Rectal smooth muscle tissue (tissue), 1 donor: Measurements from ENCODE around the gene DHX38.

Experiments used
- H3K27ac ChIP-seq: one replicate; pipeline ENCODE4 v1.7.0; 2013; ENCODE audit warnings: low read depth, low read length, inconsistent platforms
- H3K27me3 ChIP-seq: one replicate; pipeline ENCODE4 v1.7.0; 2013; ENCODE audit warnings: low read length; ENCODE audit not compliant: control insufficient read depth, insufficient read depth
- H3K36me3 ChIP-seq: one replicate; pipeline ENCODE4 v1.7.0; 2013; ENCODE audit warnings: low read length; ENCODE audit not compliant: control insufficient read depth, insufficient read depth
- H3K4me1 ChIP-seq: one replicate; pipeline ENCODE4 v1.7.0; 2013; ENCODE audit warnings: low read length; ENCODE audit not compliant: control insufficient read depth, insufficient read depth
- H3K4me3 ChIP-seq: one replicate; pipeline ENCODE4 v1.7.0; 2013; ENCODE audit warnings: low read length
- H3K9ac ChIP-seq: one replicate; pipeline ENCODE4 v1.7.0; 2013; ENCODE audit warnings: low read length

Gene DHX38

GRCh38 chr16:72112452-72112792, 18.8 kb downstream of the DHX38 start:
- H3K9ac ChIP-seq = no peak overlapping the region
- no peak overlapping the region for H3K4me3 ChIP-seq
- no peaks in the 10 kb centered on the region for H3K4me1 ChIP-seq
- H3K27me3 ChIP-seq = no peaks in the 10 kb centered on the region
- no peak overlapping the region for H3K27ac ChIP-seq
- H3K36me3 ChIP-seq = peaks cover 50% of the 10 kb centered on the region

GRCh38 chr16:72112906-72113615, 19.4 kb downstream of the DHX38 start:
- Histone ChIP-seq H3K27ac (no peak overlapping the region), H3K9ac (no peak overlapping the region), H3K4me3 (no peak overlapping the region), H3K36me3 (peaks cover 45% of the 10 kb centered on the region), H3K4me1 (no peaks in the 10 kb centered on the region), H3K27me3 (no peaks in the 10 kb centered on the region)

- Histone ChIP-seq H3K27ac (no peak overlapping the region), H3K4me3 (no peak overlapping the region), H3K9ac (no peak overlapping the region), H3K27me3 (no peaks in the 10 kb centered on the region), H3K36me3 (peaks cover 40% of the 10 kb centered on the region), H3K4me1 (no peaks in the 10 kb centered on the region)
Observed at GRCh38 chr16:72113616-72113945, 19.9 kb downstream of the DHX38 start.

- H3K4me1 ChIP-seq = no peaks in the 10 kb centered on the region
Observed at GRCh38 chr16:72120026-72120425, 26.4 kb downstream of the DHX38 start.

DNA sequence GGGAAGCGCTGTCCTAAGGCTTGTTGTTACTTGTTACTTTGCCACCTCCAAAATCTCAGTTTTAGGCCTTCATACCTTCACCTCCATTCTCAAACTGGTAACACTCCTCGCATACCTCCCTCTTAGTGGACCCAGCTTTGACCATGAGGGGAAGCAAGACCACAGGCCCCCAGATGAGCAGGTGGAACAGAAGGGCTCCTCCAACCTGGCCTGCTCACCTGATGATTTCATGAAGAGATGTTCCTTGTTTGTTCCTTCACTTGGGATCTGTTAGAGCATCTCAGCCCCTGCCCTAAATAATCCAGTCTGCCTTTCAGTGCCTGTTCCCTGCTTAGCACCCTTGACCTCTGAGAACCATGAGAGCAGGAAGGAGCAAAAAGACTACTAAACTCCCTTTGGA, 28.7 kb downstream of the DHX38 start:
- no peaks in the 10 kb centered on the region for H3K4me1 ChIP-seq

More at GRCh38 chr16:72120026-72120425, 26.4 kb downstream of the DHX38 start:
- Histone ChIP-seq H3K36me3 (no peaks in the 10 kb centered on the region), H3K27me3 (no peaks in the 10 kb centered on the region), H3K27ac (no peak overlapping the region), H3K9ac (no peak overlapping the region), H3K4me3 (no peak overlapping the region)

DNA sequence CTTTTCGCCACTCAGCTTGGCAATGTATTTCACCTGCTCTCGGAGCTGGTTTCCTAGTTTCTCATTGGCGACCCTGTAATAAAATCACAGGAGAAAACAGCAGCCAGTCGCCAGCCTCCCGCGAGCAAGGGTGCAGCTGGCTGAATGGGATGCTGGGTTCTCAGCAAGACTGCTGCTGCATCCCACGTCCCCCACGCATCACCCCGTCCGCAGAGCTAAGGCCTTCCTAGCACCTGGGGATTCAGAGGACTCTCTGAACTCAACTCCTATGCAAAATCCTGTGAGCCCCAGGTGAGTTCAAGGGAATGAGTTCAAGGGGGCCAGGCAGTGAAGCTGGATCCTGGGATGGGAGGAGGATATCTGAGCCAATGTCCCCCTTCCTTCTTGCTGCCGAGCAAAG, 29.3 kb downstream of the DHX38 start:
- Histone ChIP-seq H3K4me3 (no peak overlapping the region), H3K9ac (no peak overlapping the region), H3K4me1 (no peaks in the 10 kb centered on the region), H3K36me3 (no peaks in the 10 kb centered on the region), H3K27ac (no peak overlapping the region), H3K27me3 (no peaks in the 10 kb centered on the region)

More for the DNA sequence above, 28.7 kb downstream of the DHX38 start:
- Histone ChIP-seq H3K4me3 (no peak overlapping the region), H3K27ac (no peak overlapping the region), H3K27me3 (no peaks in the 10 kb centered on the region), H3K9ac (no peak overlapping the region), H3K36me3 (no peaks in the 10 kb centered on the region)

- Histone ChIP-seq H3K4me3 (no peak overlapping the region), H3K27me3 (no peaks in the 10 kb centered on the region), H3K27ac (no peak overlapping the region), H3K36me3 (no peaks in the 10 kb centered on the region), H3K4me1 (no peaks in the 10 kb centered on the region), H3K9ac (no peak overlapping the region)
Observed at GRCh38 chr16:72123426-72123825, 29.8 kb downstream of the DHX38 start.

GRCh38 chr16:72124148-72124547, 30.5 kb downstream of the DHX38 start:
- Histone ChIP-seq H3K27ac (no peak overlapping the region), H3K9ac (no peak overlapping the region), H3K36me3 (no peaks in the 10 kb centered on the region)

GRCh38 chr16:72124761-72125634, 31.4 kb downstream of the DHX38 start:
- Histone ChIP-seq H3K36me3 (no peaks in the 10 kb centered on the region), H3K9ac (no peak overlapping the region), H3K27ac (no peak overlapping the region), H3K4me1 (no peaks in the 10 kb centered on the region), H3K27me3 (no peaks in the 10 kb centered on the region), H3K4me3 (no peak overlapping the region)

More at GRCh38 chr16:72124148-72124547, 30.5 kb downstream of the DHX38 start:
- Histone ChIP-seq H3K4me1 (no peaks in the 10 kb centered on the region), H3K4me3 (no peak overlapping the region), H3K27me3 (no peaks in the 10 kb centered on the region)

DNA sequence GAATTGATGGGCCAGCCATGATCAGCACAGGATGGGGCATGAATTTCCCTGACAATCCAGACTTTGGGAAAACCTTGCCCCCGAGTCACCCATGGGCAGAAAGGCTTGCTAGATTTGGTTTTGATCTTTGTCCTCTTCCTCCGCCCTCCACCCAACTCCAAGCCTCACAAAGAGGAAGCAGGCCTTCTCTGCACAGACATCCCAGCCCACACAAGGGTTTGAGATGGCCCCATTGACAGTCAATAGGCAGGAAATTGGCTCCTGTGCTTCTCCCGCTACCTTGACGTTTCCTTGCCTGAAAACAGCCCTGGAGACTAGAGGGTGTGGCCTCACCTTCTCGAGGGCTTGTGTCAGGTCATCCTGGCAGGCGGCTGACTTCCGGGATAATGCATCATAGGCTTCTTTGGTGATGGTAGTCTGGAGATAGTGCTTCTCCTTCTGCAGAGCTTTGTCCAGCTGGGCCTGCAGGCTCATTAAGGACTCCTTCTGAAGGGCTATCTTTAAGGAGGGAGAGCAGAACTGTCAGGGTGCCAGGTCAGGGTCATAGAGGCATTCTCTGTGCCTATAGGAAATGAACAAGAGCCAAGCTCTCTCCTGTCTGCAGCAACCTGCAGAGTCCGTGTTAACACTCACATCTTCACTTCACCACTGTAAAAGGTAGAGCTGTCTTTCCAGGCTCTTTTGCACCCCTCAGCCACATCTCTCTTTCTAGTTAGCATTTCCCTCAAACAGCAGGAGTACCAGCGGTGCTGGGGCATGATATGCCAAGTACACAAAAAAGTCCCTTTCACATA, 32.2 kb downstream of the DHX38 start:
- Histone ChIP-seq H3K27ac (no peak overlapping the region), H3K9ac (no peak overlapping the region)

GRCh38 chr16:72126429-72126765, 32.8 kb downstream of the DHX38 start:
- no peaks in the 10 kb centered on the region for H3K27me3 ChIP-seq
- H3K36me3 ChIP-seq = no peaks in the 10 kb centered on the region
- H3K4me3 ChIP-seq = no peak overlapping the region
- H3K9ac ChIP-seq = no peak overlapping the region
- no peak overlapping the region for H3K27ac ChIP-seq
- H3K4me1 ChIP-seq = no peaks in the 10 kb centered on the region

More for the DNA sequence above, 32.2 kb downstream of the DHX38 start:
- Histone ChIP-seq H3K36me3 (no peaks in the 10 kb centered on the region), H3K4me1 (no peaks in the 10 kb centered on the region), H3K4me3 (no peak overlapping the region), H3K27me3 (no peaks in the 10 kb centered on the region)

DNA sequence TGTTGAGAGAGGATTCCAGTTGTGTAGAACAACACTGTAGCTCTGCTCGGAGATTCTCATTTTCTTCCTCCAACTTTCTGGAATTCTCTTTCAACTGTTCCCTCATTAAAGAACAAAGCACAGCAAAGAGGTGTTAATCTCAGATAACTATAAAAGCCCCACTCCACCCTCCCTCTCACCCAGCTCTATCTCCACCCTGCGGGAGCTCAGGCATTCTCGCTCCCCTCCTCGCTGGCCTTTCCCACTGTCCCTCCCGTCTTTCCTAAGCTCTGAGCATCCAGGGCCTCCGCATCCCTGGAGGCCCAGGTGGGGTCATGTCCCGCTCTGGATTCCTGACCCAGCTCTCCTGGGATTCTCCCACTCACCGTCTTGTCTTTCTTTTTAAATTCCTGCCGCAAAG, 35.1 kb downstream of the DHX38 start:
- H3K27ac ChIP-seq = no peak overlapping the region
- no peak overlapping the region for H3K4me3 ChIP-seq
- H3K4me1 ChIP-seq = no peaks in the 10 kb centered on the region
- H3K9ac ChIP-seq = no peak overlapping the region
- H3K27me3 ChIP-seq = no peaks in the 10 kb centered on the region
- H3K36me3 ChIP-seq = no peaks in the 10 kb centered on the region
